H9 (cell line): ENCODE measurements around the gene DGKD. TPM values are rescaled to one million over a fixed set of nuclear protein-coding genes. Genes with fewer than 3 reads are reported as not detected.
A peak's percentile ranks its signal among the peaks of the same experiment; 100 is the strongest.

Source experiments
- DNase-seq: peaks from one replicate; pipeline ENCODE4 v3.0.0-alpha.2; 2017
- H2AFZ ChIP-seq: one replicate; pipeline ENCODE4 v1.6.1; 2013; ENCODE audit warnings: mild to moderate bottlenecking, low read length, control low read depth, moderate library complexity
- H2AK5ac ChIP-seq: 2 replicates; pipeline ENCODE4 v1.6.1; 2013; ENCODE audit warnings: low read length, control low read depth, mixed read lengths; ENCODE audit not compliant: insufficient read length
- H2BK120ac ChIP-seq: one replicate; pipeline ENCODE4 v1.6.1; 2013; ENCODE audit warnings: low read depth, mild to moderate bottlenecking, low read length, control low read depth, inconsistent platforms; ENCODE audit not compliant: poor library complexity, severe bottlenecking
- H2BK12ac ChIP-seq: 2 replicates; pipeline ENCODE4 v1.6.1; 2013; ENCODE audit warnings: low read length, control low read depth, mixed read lengths, low read depth; ENCODE audit not compliant: insufficient read length
- H2BK15ac ChIP-seq: 2 replicates; pipeline ENCODE4 v1.6.1; 2013; ENCODE audit warnings: low read depth, low read length, control low read depth
- H2BK20ac ChIP-seq: one replicate; pipeline ENCODE4 v1.6.1; 2013; ENCODE audit warnings: low read depth, mild to moderate bottlenecking, low read length, control low read depth, inconsistent platforms; ENCODE audit not compliant: poor library complexity, severe bottlenecking
- H2BK5ac ChIP-seq: 2 replicates; pipeline ENCODE4 v1.6.1; 2013; ENCODE audit warnings: low read length, control low read depth, mixed read lengths; ENCODE audit not compliant: insufficient read length
- H3K14ac ChIP-seq: 2 replicates; pipeline ENCODE4 v1.6.1; 2013; ENCODE audit warnings: low read length, control low read depth; ENCODE audit not compliant: insufficient read depth
- H3K18ac ChIP-seq: 2 replicates; pipeline ENCODE4 v1.6.1; 2013; ENCODE audit warnings: low read depth, mild to moderate bottlenecking, mixed read lengths, low read length, control low read depth; ENCODE audit not compliant: insufficient read length
- H3K23ac ChIP-seq: 2 replicates; pipeline ENCODE4 v1.6.1; 2013; ENCODE audit warnings: low read length, control low read depth, mixed read lengths, low read depth; ENCODE audit not compliant: insufficient read length
- H3K23me2 ChIP-seq: 2 replicates; pipeline ENCODE4 v1.6.1; 2013; ENCODE audit warnings: low read depth, mild to moderate bottlenecking, mixed read lengths, low read length, control low read depth; ENCODE audit not compliant: insufficient read length, poor library complexity, severe bottlenecking
- H3K27ac ChIP-seq: 2 replicates; pipeline ENCODE4 v1.5.1; 2013; ENCODE audit warnings: low read length, control low read depth, mixed read lengths, low read depth; ENCODE audit not compliant: insufficient read length
- H3K27me3 ChIP-seq: 2 replicates; pipeline ENCODE4 v1.6.1; 2013; ENCODE audit warnings: low read length, control low read depth, inconsistent platforms; ENCODE audit not compliant: insufficient read depth
- H3K4ac ChIP-seq: 2 replicates; pipeline ENCODE4 v1.6.1; 2013; ENCODE audit warnings: low read depth, mild to moderate bottlenecking, control low read depth, inconsistent platforms, low read length, moderate library complexity
- H3K4me1 ChIP-seq: 2 replicates; pipeline ENCODE4 v1.6.1; 2013; ENCODE audit warnings: low read length, control low read depth, inconsistent platforms; ENCODE audit not compliant: insufficient read depth
- H3K4me2 ChIP-seq: 2 replicates; pipeline ENCODE4 v1.6.1; 2013; ENCODE audit warnings: low read length, control low read depth, mixed read lengths; ENCODE audit not compliant: insufficient read length, insufficient read depth
- H3K56ac ChIP-seq: 2 replicates; pipeline ENCODE4 v1.6.1; 2013; ENCODE audit warnings: low read depth, mild to moderate bottlenecking, mixed read lengths, low read length, control low read depth; ENCODE audit not compliant: insufficient read length
- H3K79me1 ChIP-seq: 2 replicates; pipeline ENCODE4 v1.6.1; 2013; ENCODE audit warnings: low read depth, mild to moderate bottlenecking, moderate library complexity, low read length, control low read depth, inconsistent platforms; ENCODE audit not compliant: insufficient read depth, poor library complexity, severe bottlenecking
- H3K79me2 ChIP-seq: 2 replicates; pipeline ENCODE4 v1.6.1; 2013; ENCODE audit warnings: low read length, control low read depth, inconsistent platforms; ENCODE audit not compliant: insufficient read depth
- H3K9ac ChIP-seq: 2 replicates; pipeline ENCODE4 v1.6.1; 2013; ENCODE audit warnings: low read length, control low read depth, mixed read lengths; ENCODE audit not compliant: insufficient read length; ENCODE audit errors: extremely low read depth
- H3K9me3 ChIP-seq: one replicate; pipeline ENCODE4 v1.6.1; 2013; ENCODE audit warnings: low read depth, low read length, inconsistent platforms; ENCODE audit not compliant: control insufficient read depth
- H3T11ph ChIP-seq: one replicate; pipeline ENCODE4 v1.6.1; 2013; ENCODE audit warnings: mild to moderate bottlenecking, low read length, control low read depth, inconsistent platforms
- H4K20me1 ChIP-seq: one replicate; pipeline ENCODE4 v1.6.1; 2013; ENCODE audit not compliant: control insufficient read depth, insufficient read length, insufficient read depth
- H4K5ac ChIP-seq: 2 replicates; pipeline ENCODE4 v1.6.1; 2013; ENCODE audit warnings: low read depth, mild to moderate bottlenecking, mixed read lengths, low read length, control low read depth; ENCODE audit not compliant: insufficient read length
- H4K8ac ChIP-seq: replicated peaks from 2 replicates; pipeline ENCODE4 v1.6.1; 2013; ENCODE audit warnings: low read length, control low read depth, mixed read lengths, low read depth; ENCODE audit not compliant: insufficient read length
- H4K91ac ChIP-seq: 2 replicates; pipeline ENCODE4 v1.6.1; 2013; ENCODE audit warnings: low read depth, mild to moderate bottlenecking, moderate library complexity, mixed read lengths, low read length, control low read depth; ENCODE audit not compliant: insufficient read length
- H3K27ac Mint-ChIP-seq, 3 experiments: 2 replicates in 2 of 3; 3 replicates in 1 of 3; pipeline ENCODE4 v1.8.0; 2020 to 2021; ENCODE audit warnings: mixed read lengths in 3 of 3, mild to moderate bottlenecking in 1 of 3, moderate library complexity in 1 of 3
- H3K27me3 Mint-ChIP-seq: 2 replicates; pipeline ENCODE4 v1.8.0; 2021; ENCODE audit warnings: low read depth, mild to moderate bottlenecking, moderate library complexity, mixed read lengths
- H3K36me3 Mint-ChIP-seq, 3 experiments: 2 replicates in 2 of 3; 3 replicates in 1 of 3; pipeline ENCODE4 v1.8.0; 2020 to 2021; ENCODE audit warnings: low read depth in 3 of 3, mixed read lengths in 3 of 3; ENCODE audit not compliant: insufficient read depth in 1 of 3
- H3K4me1 Mint-ChIP-seq, 2 experiments: 2 replicates each; pipeline ENCODE4 v1.8.0; 2020; ENCODE audit warnings: mixed read lengths in 2 of 2
- H3K4me3 Mint-ChIP-seq, 2 experiments: 2 replicates in 1 of 2; 3 replicates in 1 of 2; pipeline ENCODE4 v1.8.0; 2020 to 2021; ENCODE audit warnings: mild to moderate bottlenecking in 2 of 2, mixed read lengths in 2 of 2, moderate library complexity in 1 of 2
- H3K9me3 Mint-ChIP-seq, 2 experiments: 2 replicates in 1 of 2; 3 replicates in 1 of 2; pipeline ENCODE4 v1.8.0; 2020; ENCODE audit warnings: mild to moderate bottlenecking in 2 of 2, mixed read lengths in 2 of 2, moderate library complexity in 1 of 2
- WGBS: extraction: QIAGEN DNeasy Blood & Tissue Kit; methylation state at CpG from one replicate; pipeline ENCODE4 v1.1.7; 2013; ENCODE audit warnings: missing lambda C conversion rate, low lambda C conversion rate, mixed read lengths; ENCODE audit not compliant: insufficient read length; ENCODE audit errors: extremely low coverage; 5-methylcytosine and 5-hydroxymethylcytosine counted together
- total RNA-seq: library from RNA; stranded (reverse); gene quantifications from 2 replicates; pipeline ENCODE4 v1.2.1, GENCODE V29; 2021
- TF ChIP-seq, protein P1 (sequence below): fragments of 200-600 bp; sonication (generic); conservative IDR thresholded peaks from 3 replicates; pipeline ENCODE4 v1.8.0; 2021; ENCODE audit warnings: antibody characterized with exemption, mild to moderate bottlenecking

DGKD gene
- total RNA-seq, 1 experiment from 2014 or later: 20.7 TPM

DNA sequence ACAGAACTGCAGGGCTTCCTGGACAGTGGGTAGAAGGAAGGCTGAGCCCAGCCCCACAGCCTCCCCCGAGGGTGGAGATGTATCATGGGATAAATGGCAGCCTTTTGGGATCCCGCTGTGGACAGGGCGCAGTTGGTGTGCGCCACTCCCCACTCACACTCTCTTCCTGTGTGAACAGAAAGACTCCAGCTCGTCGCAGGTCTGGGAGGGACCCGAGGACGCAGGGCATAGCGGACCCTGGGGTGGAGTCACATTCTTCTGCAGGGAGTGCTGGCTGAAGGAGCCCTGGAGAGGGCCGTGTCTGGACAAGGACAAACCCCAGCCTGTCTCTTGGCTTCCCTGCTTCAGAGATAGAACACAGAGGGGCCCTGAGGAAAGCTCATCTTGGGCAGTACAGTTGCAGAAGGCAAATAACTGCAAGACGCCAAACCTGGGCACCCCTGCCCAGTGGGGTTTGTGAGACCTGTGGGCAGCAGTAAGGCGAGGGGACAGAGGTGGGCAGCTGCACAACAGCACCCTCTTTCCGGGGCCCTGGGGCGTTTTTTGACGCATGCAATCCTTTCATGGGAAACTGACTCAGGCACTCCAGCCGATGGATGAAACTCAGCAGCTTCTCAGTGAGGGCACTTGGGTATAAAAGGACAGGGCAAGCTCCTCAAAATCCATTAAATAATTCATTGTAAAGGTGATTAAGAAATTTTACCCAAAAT lies 110.4 kb downstream of the DGKD start:
- H3K56ac ChIP-seq: no peak overlapping the region
- no peak overlapping the region for H2BK20ac ChIP-seq
- no peak overlapping the region for H3K4ac ChIP-seq
- no CpG with 5 or more reads among the region's 16 CpGs for WGBS
- Mint-ChIP-seq H3K4me3 (no peak overlapping the region), H3K27ac (peak overlapping the region in 1 of 3 experiments; percentile 76; a peak in 1 of 7 replicates), H3K36me3 (peaks cover 26 to 48% (median 39%) of the 10 kb centered on the region in 3 experiments), H3K27me3 (no peaks in the 10 kb centered on the region; the same call in none of the 2 replicates), H3K4me1 (no peaks in the 10 kb centered on the region), H3K9me3 (no peaks in the 10 kb centered on the region; a peak in 1 of 5 replicates)
- H3K27ac ChIP-seq: no peak overlapping the region
- no peaks in the 10 kb centered on the region for H3K79me2 ChIP-seq
- H2BK15ac ChIP-seq: no peak overlapping the region
- H3K9ac ChIP-seq: no peak overlapping the region
- TF ChIP-seq, protein P1, sequence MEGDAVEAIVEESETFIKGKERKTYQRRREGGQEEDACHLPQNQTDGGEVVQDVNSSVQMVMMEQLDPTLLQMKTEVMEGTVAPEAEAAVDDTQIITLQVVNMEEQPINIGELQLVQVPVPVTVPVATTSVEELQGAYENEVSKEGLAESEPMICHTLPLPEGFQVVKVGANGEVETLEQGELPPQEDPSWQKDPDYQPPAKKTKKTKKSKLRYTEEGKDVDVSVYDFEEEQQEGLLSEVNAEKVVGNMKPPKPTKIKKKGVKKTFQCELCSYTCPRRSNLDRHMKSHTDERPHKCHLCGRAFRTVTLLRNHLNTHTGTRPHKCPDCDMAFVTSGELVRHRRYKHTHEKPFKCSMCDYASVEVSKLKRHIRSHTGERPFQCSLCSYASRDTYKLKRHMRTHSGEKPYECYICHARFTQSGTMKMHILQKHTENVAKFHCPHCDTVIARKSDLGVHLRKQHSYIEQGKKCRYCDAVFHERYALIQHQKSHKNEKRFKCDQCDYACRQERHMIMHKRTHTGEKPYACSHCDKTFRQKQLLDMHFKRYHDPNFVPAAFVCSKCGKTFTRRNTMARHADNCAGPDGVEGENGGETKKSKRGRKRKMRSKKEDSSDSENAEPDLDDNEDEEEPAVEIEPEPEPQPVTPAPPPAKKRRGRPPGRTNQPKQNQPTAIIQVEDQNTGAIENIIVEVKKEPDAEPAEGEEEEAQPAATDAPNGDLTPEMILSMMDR: no peak
- no peak overlapping the region for H3K23ac ChIP-seq
- no peak overlapping the region for H3K14ac ChIP-seq
- H4K5ac ChIP-seq: no peak overlapping the region
- H2AFZ ChIP-seq: no peak overlapping the region
- no peak overlapping the region for H2BK120ac ChIP-seq
- no peaks in the 10 kb centered on the region for H3K4me1 ChIP-seq
- H2BK12ac ChIP-seq: no peak overlapping the region
- no peak overlapping the region for H4K91ac ChIP-seq
- DNase-seq: no peak
- no peaks in the 10 kb centered on the region for H3K23me2 ChIP-seq
- H4K20me1 ChIP-seq: no peaks in the 10 kb centered on the region
- H3K9me3 ChIP-seq: no peaks in the 10 kb centered on the region
- H3K27me3 ChIP-seq: no peaks in the 10 kb centered on the region
- no peak overlapping the region for H2BK5ac ChIP-seq
- H3K18ac ChIP-seq: no peak overlapping the region
- H4K8ac ChIP-seq: no peak overlapping the region
- no peak overlapping the region for H3K4me2 ChIP-seq
- H3T11ph ChIP-seq: no peak overlapping the region
- H2AK5ac ChIP-seq: no peak overlapping the region
- H3K79me1 ChIP-seq: no peaks in the 10 kb centered on the region
